ENCODE measurements around the gene ELOVL7. TPM values are rescaled to one million over a fixed set of nuclear protein-coding genes. Genes with fewer than 3 reads are reported as not detected.

The ELOVL7 gene
- total and polyA plus RNA-seq, 2 of the 8 experiments (the other 6 are each of a cell fraction or from before 2014, with no cell fraction given) = 3.1 to 5.1 TPM

DNA sequence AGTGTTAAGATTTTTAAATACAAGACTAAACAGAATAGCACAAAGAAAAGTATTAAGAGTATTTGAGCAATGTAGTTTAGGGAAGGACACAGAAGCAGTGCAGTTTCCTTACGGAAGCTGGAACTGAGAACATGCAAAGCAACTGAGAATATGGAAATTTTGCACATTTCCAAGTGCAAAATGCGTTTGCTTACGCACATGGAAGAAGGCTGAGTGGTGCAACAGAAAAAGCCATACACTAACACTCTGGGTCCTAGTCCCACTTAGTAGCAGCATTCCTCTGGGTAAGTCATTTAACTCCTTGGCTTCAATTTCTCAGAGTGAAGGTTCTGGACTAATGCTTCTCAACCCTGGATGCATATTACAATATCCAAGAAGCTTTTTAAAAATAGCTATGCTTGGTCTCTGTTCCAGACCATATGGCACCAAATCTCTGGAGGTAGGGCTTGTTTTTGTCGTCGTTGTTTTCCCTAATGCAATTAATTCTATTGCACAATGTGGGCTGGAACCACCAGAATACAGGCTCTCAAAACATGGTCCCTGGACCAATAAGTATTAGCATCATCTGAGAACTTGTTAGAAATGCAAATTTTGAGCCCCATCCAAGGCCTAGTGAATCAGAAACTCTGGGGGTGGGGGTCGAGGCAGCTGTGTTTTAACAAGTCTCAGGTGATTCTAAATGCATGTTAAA, 78.9 kb downstream of the ELOVL7 start:
- ChIA-PET POLR2A (ENCODE audit: partially characterized antibody) (interaction anchor here (0.7 to 0.8 kb wide), 2 partner anchors 66 to 79 kb away, joined by 3 read pairs; partner anchors contain the start of gene ELOVL7), CTCF (ENCODE audit: partially characterized antibody) (no interaction called here)
- Histone ChIP-seq H4K20me1 (replicated peaks in 1 of 2; ENCODE audit: control insufficient read depth in 1 of 2, insufficient read depth in 2 of 2, low read length in 2 of 2) (no peaks in the 10 kb centered on the region), H3K23me2 (ENCODE audit: low read depth, low read length) (peaks cover 1% of the 10 kb centered on the region; the same call in 1 of the 2 replicates), H3K4ac (replicated peaks; ENCODE audit: insufficient read length, low read depth, low read length) (no peak overlapping the region), H3K9ac (replicated peaks in 1 of 4; ENCODE audit: extremely low read depth in 1 of 4, low read depth in 3 of 4, low read length in 3 of 4) (no peak overlapping the region), H3K4me2 (ENCODE audit: insufficient read depth in 1 of 2, low read depth in 2 of 2, low read length in 2 of 2) (no peak overlapping the region), H2BK20ac (ENCODE audit: low read length) (no peak overlapping the region), H2BK5ac (ENCODE audit: low read depth, low read length) (no peak overlapping the region), H4K8ac (ENCODE audit: extremely low read depth, insufficient read depth, low read length) (no peak overlapping the region), H2BK15ac (ENCODE audit: low read length) (no peak overlapping the region), H3K79me1 (ENCODE audit: low read depth, low read length) (no peaks in the 10 kb centered on the region), H3K4me3 (ENCODE audit: extremely low read depth in 1 of 4, insufficient read depth in 2 of 4, low read depth in 3 of 4, low read length in 4 of 4) (no peak overlapping the region), H4K91ac (replicated peaks; ENCODE audit: insufficient read length, low read length) (no peak overlapping the region), H3K18ac (ENCODE audit: extremely low read depth, low read length) (no peak overlapping the region), H3K36me3 (ENCODE audit: control insufficient read depth in 2 of 4, insufficient read depth in 4 of 4, low read length in 3 of 4) (no peaks in the 10 kb centered on the region), H3K14ac (ENCODE audit: insufficient read length) (no peak overlapping the region), H3K23ac (ENCODE audit: insufficient read length) (no peak overlapping the region), H2AK5ac (ENCODE audit: low read depth, low read length) (no peak overlapping the region), H2BK120ac (replicated peaks; ENCODE audit: low read depth, low read length) (no peak overlapping the region), H2BK12ac (ENCODE audit: low read depth, low read length) (no peak overlapping the region), H3K4me1 (replicated peaks in 1 of 4; ENCODE audit: control insufficient read depth in 3 of 4, insufficient read depth in 4 of 4, low read length in 3 of 4) (peaks cover 0 to 2% (median 0%) of the 10 kb centered on the region in 4 experiments; a peak in 1 of 7 replicates), H4K5ac (ENCODE audit: insufficient read length, low read depth, low read length) (no peak overlapping the region), H3K56ac (replicated peaks; ENCODE audit: insufficient read length, low read depth, low read length) (no peak overlapping the region), H3K27ac (ENCODE audit: low read depth, low read length) (no peak overlapping the region), H2AFZ (ENCODE audit: low read length) (no peak overlapping the region), H3K27me3 (replicated peaks in 1 of 4; ENCODE audit: control insufficient read depth in 3 of 4, extremely low read depth in 1 of 4, insufficient read depth in 3 of 4, low read length in 3 of 4) (no peaks in the 10 kb centered on the region), H3K9me3 (ENCODE audit: insufficient read depth in 2 of 2, low read depth in 1 of 2, low read length in 1 of 2) (no peaks in the 10 kb centered on the region), H3K79me2 (ENCODE audit: control insufficient read depth in 1 of 2, insufficient read depth in 2 of 2, low read length in 2 of 2) (no peaks in the 10 kb centered on the region)
- FAIRE-seq (no peak), DNase-seq (ENCODE audit: low read depth in 1 of 2, low spot score in 2 of 2) (no peak)
- WGBS, 2 experiments (ENCODE audit: extremely low coverage in 1 of 2, insufficient coverage in 1 of 2, insufficient read length in 1 of 2, insufficient replicate concordance in 2 of 2, low coverage in 1 of 2, low lambda C conversion rate in 2 of 2, missing lambda C conversion rate in 1 of 2) = 86% methylated on average over 6 of the region's 6 CpGs; no CpG with 5 or more reads in 1 of the 2 experiments
- TF ChIP-seq ASH2L (IDR thresholded peaks at IDR 0.05; ENCODE audit: low read length) (no peak), EZH2 (IDR thresholded peaks at IDR 0.05; ENCODE audit: low read depth, low read length, severe bottlenecking) (no peak), POLR2AphosphoS5 (IDR thresholded peaks at IDR 0.05; ENCODE audit: low read depth, low read length) (no peak), CREB1 (IDR thresholded peaks at IDR 0.05) (no peak), CTCF (IDR thresholded peaks at IDR 0.05; ENCODE audit: control extremely low read depth in 1 of 3, insufficient read depth in 1 of 3, low read depth in 1 of 3, low read length in 3 of 3) (no peak), MAFK (IDR thresholded peaks at IDR 0.05; ENCODE audit: low read depth, low read length) (no peak), ATF2 (IDR thresholded peaks at IDR 0.05; ENCODE audit: low read length) (no peak), POLR2A (IDR thresholded peaks at IDR 0.05; ENCODE audit: control extremely low read depth in 1 of 2, low read depth in 2 of 2, low read length in 2 of 2) (no peak)
- TF ChIP-seq, protein P1, sequence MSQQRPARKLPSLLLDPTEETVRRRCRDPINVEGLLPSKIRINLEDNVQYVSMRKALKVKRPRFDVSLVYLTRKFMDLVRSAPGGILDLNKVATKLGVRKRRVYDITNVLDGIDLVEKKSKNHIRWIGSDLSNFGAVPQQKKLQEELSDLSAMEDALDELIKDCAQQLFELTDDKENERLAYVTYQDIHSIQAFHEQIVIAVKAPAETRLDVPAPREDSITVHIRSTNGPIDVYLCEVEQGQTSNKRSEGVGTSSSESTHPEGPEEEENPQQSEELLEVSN (IDR thresholded peaks at IDR 0.05) = no peak
